OCI-LY7 (cell line): ENCODE measurements around the gene GCFC2.

Experiments
- CTCF ChIP-seq: fragments of 200-600 bp; sonication (generic); conservative IDR thresholded peaks from 2 replicates; pipeline ENCODE4 v1.5.1; 2014; ENCODE audit warnings: mild to moderate bottlenecking, antibody characterized with exemption, low read length, moderate library complexity, mixed read lengths
- EZH2phosphoT487 ChIP-seq: fragments of 200-600 bp; sonication (generic); IDR thresholded peaks from 2 replicates; pipeline ENCODE4 v1.6.1; 2018; ENCODE audit warnings: low read depth, borderline replicate concordance, mild to moderate bottlenecking, mixed run types, antibody characterized with exemption, low read length, moderate library complexity, mixed read lengths

GRCh38 chr2:75633620-75634019 lies 77.1 kb downstream of the GCFC2 start:
- TF ChIP-seq CTCF (no peak), EZH2phosphoT487 (no peak)
